GM18498 (cell line): Measurements from ENCODE around the gene GRK3.
A peak's percentile ranks its signal among the peaks of the same experiment; 100 is the strongest.
"Not testable (repeated sequence)": the region's sequence is repeated elsewhere in the genome, so short reads cannot be mapped to it uniquely, and the experiment has no call there.

Experiments used
- ATAC-seq: cut with Tn5 transposase; IDR thresholded peaks from one replicate; pipeline ENCODE4 v1.9.1; 2021; ENCODE audit warnings: mild to moderate bottlenecking, moderate library complexity; ENCODE audit not compliant: unreplicated experiment

Gene GRK3

DNA sequence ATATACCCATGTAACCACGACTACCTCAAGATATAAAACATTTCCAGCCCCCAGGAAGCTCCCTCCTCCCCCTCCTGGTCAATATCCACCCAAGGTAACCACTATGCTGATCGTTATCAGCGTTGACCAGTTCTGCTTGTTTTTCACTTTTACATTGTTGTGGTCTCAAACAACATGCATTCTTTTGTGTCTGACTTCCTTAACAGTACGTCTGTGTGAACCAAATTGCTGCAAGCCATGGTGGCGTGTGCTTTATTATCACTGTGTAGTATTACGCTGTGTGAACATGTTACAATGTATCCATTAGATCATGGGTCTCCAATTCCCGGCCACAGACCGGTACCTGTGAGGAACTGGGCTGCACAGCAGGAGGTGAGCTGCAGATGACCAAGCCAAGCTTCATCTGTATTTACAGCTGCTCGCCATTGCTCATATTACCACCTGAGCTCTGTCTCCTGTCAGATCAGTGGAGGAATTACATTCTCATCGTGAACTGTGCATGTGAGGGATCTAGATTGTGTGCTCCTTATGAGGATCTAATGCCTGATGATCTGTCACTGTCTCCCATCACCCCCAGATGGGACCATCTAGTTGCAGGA lies 15.5 kb upstream of the GRK3 start:
- no peak for ATAC-seq

DNA sequence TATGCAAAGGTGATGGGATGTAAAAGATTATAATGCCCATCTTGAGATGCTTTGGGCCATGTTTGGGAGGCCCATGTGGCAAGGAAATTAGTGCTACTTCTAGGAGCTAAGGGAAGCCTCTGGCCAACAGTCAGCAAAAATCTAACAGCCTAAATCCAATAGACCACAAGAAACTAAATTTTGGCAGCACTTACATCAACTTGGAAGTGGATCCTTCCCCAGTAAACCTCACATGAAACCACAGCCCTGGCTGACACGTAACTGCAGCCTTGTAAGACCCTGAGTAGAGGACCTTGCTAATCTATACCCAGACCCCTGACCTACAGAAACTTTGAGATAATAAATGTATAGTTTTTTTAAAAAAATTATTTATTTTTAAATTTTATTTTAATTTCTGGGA lies 13.1 kb upstream of the GRK3 start:
- ATAC-seq, result no peak

DNA sequence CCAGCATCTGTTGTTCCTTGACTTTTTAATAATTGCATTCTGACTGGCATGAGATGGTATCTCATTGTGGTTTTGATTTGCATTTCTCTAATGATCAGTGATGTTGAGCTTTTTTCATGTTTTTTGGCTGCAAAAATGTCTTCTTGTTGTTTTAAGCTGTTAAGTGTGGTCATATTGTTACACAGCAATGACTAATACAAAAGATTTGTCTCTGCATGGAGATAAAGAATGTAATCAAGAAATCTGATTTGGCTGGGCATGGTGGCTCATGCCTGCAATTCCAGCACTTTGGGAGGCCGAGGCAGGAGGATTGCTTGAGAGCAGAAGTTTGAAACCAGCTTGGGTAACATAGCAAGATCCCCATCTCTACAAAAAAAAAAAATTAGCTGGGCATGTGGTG lies 12.1 kb upstream of the GRK3 start:
- ATAC-seq, result not testable (repeated sequence)

DNA sequence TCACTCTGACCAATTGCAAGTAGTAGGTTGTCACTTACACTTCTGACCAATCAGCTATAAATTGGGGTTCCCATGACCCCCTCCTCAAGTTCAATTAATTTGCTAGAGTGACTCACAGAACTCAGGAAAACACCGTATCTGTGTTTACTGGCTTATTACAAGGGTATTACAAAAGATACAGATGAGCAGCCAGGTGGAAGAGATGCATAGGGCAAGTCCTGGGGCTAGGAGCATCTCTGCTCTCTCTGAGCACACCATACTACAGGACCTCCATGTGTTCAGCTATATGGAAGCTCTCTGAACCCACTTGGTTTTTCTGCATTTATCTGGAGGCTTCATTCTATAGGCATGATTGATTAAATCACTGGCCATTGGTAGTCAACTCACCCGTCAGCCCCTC lies 11.3 kb upstream of the GRK3 start:
- no peak for ATAC-seq

DNA sequence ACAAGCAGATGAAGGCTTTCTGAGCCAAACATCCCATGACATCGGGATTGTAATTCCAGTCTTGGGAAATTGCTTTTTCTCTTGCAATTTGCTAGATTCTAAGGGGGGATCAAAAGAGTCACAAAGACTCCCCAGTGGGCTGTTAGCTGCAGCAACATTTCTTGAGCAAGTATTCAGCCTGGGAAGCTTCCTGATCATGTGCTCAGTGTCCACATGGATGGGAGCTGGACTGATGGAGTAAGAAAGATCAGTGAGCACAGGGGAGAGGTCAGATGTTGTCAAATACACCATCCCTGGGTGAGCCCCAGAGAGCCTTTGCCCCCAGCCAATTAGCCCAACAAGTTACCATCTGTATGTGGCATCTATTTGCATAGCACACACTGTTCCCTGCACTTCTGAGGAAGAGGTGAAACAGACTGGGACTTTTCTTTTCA lies 10.2 kb upstream of the GRK3 start:
- no peak for ATAC-seq

DNA sequence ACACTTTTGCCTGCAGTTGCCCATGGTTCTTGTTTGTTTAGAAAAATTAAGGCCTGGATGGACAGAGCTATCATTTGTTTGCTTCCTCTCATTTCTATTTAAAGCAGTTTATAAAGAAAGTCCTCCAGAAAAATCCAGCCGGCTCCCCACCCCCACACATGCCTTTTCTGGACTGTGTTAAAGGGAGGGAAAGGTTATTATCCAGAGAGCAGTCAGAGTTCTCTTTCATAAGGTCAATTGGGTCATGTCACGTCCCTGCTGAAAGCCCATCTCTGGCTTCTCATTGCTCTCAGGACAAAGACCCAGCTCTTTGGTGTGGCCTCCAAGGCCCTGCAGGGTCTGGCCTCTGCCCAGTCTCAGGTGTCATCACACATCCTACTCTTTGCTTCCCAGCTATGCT lies 9.8 kb upstream of the GRK3 start:
- ATAC-seq, result no peak

DNA sequence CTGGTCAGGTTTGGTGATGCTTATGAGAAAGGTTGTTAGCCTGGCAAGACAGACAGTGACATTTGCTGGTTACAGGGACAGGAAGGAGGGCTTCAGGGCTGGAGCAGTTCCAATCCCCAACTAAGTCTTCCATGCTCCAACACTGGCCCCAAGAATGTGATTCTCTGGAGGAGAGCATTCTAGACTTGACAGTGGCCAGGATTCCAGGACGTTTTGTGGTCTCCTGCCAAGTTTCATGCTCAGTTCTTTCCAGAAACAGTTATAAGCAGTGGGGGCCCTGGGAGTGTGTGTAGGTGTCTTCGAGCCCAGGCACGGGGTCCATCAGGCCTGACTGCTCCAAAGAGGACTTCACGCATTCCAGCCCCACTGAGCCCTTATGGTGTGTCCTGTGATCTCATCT lies 8.9 kb upstream of the GRK3 start:
- ATAC-seq, result no peak

DNA sequence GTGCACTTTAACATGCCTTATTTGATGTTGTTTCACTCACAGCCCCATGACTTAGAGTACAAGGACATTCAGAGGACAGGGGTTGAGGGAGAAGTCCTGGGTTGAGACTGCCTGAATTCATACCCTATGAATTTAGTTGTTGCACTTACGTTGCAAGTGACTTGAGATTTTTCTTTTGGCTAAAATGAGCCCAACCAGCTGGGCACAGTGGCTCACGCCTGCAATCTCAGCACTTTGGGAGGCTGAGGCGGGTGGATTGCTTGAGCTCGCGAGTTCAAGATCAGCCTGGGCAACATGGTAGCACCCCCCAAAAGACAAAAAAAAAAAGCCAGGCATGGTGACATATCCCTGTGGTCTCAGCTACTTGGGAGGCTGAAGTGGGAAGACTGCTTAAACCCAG lies 7.3 kb upstream of the GRK3 start:
- ATAC-seq, result no peak

DNA sequence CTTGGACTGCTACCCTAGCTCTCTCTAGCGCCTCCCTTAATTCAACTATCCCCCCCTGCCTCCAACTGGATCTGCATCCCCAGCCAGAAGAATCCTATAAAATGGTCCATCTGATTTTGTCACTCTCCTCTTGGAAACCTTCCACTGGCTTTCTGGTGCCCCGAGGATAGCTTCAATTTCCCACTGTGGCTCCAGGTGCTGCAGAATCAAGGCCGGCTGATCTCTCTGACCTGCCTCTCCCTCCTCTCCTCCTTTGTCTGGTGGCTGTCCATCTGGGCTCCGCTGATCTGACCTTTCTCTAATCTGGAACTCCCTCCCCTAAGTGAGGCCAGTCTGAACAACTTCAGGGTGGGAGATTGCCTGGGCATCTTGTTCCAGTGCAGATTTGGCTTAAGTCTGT lies 6.1 kb upstream of the GRK3 start:
- no peak for ATAC-seq

DNA sequence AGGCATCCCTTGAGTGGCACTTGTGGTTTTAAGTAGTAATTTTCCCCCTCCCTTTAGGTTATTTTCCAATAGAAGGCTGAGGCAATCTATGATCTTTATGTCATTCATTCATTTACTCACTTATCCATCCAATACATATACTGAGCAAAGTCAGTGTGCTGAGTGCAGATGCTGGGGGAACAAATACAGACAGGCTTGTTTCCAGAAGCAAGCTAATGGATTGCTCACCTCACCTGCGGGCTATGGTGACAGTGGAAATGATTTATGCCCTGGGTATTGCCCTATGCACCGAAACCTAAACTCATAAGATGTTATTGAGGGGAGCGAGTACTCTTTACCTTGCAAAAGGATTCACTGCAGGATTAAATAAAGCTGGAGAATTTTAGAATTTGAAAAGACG lies 4.6 kb upstream of the GRK3 start:
- ATAC-seq, result not testable (repeated sequence)

DNA sequence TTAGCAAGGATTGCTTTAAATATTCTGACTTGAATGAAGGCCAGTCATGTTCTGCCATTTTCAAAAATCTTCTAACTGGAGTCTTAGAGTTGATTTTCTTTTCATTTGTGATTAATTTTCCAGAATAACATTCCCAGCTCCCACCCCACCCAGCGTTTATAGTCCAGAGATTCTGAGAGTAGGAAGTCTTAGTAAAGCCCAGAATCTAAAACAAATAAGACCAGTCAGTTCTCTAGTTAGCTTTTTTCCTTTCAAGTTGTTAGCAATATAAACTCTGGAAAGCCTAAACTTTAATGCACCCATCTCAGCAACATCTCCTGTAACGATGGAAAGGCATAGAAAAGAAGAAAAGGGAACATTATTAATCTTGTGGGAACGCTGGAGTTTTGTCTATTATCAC lies 3.3 kb upstream of the GRK3 start:
- not testable (repeated sequence) for ATAC-seq

DNA sequence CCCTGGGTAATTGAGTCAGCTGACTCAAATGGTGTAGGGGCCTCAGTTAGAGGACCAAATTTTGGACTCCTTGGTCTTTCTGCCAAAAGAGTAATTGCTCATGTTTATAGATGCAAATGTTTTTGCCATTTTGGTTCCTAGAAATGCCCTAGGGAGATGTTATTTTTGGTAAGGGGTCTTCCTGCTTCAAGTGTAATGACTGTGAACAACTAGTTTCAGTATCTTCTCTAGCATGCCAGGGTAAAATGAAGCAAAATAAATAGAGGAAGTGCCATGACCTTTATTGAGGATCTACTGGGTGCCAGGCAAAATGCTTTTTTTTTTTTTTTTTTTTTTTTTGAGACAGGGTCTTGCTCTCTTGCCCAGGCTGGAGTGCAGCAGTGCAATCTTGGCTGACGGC lies 2.5 kb upstream of the GRK3 start:
- ATAC-seq, result not testable (repeated sequence)

DNA sequence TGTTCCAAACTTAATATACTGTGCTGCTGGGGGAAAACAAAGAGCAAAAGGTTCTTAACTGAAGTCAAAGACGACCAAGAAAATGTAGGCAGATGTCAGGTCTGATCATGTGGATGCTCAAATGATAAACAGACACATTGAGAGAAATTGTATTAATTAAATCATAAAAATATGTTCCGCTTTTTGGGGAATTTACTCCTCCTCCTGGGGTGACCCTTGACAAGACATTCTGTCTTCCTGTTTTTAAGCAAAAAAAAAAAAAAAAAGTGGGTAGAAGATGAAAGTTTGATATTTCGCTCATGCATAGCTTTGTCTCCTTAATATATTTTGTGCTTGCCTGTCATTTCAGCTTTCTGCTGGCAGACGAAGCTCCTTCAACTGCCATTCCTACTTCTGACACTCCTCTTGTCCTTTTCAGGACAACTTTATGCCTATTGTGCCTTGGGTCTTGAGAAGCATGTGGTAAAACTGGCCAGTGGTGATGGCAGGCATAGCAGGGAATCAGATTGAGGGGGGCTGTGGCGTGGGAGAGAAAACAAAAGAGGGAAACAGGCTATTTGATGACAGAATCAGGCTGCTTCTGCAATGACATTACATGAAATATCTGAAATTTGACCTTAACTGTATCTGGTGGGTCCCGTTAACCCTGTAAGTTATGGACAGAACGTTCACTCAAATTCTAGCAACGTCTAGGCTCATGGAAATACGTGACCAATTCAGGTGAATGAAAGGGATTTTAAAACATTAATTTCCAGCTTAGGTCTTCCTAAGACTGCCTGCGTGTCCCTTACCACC lies 1.3 kb upstream of the GRK3 start:
- not testable (repeated sequence) for ATAC-seq

DNA sequence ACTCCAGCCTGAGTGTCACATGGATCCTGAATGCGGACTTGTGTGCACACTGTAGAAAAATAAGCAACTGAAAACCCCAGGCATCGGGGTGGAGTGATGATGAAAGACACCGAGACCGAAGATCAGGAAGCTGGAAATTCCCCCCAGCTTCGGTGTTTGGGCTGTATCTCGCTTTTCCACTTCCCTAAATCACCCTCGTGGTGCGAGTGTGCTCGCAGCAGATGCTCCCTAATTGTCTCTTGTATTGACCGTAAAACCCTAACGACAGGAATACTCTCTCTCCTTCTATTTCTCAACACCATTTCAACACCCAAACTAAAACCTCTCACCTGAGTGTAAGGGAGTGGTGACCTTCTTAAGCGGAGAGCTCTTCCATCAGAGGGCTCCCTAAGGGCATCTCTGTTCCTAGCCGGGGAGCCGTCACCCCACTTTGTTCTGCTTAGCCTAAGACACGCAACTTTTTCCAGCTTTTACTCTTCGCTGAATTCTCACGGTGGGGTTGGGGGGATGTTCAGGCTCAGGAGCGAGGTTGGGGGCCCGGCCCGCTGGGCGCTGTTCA lies 635 bp upstream of the GRK3 start:
- peak; percentile 10 for ATAC-seq

DNA sequence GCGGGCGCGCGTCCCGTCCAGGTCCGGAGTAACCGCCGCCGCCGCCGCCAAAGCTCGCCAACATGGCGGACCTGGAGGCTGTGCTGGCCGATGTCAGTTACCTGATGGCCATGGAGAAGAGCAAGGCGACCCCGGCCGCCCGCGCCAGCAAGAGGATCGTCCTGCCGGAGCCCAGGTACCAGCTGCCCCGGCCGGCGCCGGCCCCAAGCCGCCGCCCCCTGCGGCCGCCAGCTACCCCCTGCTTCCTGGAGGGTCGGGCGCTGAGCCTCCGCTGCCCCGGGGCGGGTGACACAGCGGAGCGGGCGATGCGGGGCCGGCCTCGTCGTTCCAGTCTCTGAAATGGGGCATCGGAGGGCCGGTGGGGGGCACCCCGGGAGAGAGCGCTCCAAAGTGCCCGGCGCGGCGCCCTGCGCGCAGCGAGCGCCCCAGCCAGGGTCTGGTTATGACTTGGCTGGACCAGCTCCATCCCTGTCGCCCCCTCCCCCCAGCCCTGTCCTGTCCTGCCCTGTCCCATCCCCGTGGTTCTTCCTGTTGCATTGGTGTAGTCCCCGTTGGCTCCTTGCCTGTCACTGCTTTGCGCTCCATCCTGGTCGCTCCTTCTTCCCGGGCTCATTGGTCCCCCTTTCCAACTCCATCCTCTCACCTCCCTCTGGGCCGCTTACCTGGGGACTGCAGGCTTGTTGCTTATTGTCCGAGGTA lies 653 bp downstream of the GRK3 start:
- ATAC-seq, result peak; percentile 17

DNA sequence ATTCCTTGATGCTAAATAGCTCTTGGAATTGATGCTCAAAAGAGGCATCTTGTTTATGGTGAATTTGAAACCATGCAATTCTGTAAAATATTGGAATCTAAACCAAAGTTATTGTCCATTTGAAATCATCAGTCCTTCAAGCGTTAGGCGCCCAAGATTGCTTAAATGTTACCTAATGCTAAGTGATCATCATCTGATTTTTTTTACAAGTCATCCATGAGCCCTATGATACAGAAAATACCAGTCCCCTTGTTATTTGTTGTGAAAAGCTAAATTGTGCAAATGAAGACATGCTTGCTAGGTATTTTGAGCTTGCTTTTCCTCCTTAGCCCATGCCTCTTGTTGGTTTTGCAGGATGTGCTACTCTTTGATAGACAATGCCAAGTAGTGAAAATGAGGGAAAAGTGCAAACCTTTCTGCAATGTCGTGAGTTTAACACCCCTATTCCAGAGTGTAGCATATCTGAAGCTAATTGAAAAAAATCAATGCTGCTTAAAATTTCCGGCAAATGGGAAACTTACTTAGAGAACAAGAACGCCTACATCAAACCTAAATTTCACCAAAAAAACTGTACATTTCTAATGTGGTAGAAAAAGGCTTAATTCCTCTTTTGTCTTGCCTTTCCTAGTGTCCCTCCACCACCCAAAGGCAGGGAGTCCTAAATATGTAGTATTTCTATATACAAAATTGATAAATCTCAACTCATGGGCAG lies 1.9 kb downstream of the GRK3 start:
- ATAC-seq, result no peak

DNA sequence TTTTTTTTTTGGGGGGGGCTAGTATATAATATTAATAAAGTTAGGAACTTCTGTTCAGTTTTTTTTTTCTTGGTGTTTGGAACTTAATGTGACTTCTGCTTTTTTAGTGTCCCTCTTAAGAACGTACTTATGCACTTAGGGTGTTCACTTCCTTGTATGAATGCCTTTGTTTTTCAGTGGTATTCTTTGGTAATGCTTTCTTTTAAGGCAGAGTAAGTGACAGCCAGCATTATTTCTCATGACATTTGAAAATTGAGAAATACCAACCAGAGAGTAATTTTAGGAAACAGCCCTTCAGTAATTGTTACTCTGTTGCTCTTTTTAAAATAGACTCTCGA lies 2.4 kb downstream of the GRK3 start:
- no peak for ATAC-seq

DNA sequence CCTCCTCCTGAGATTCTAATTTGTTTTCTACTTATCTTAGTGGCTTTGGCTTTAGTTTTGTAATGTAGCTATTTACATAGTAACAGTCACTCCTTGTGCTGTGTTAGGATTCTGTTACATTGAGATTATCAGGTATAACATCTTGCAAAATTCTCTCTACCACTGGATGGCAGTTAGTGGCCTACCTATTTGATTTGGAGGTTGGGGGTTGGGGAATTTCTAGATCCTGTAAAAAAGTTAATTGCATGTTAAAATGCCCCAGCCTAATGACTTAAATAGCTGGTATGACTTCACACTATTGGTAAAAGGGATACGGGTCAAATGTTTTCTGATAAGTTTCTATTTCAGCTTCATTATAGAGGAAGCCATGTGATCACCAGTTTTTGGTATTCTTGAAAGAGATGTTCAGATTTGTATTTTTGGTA lies 2.8 kb downstream of the GRK3 start:
- no peak for ATAC-seq

DNA sequence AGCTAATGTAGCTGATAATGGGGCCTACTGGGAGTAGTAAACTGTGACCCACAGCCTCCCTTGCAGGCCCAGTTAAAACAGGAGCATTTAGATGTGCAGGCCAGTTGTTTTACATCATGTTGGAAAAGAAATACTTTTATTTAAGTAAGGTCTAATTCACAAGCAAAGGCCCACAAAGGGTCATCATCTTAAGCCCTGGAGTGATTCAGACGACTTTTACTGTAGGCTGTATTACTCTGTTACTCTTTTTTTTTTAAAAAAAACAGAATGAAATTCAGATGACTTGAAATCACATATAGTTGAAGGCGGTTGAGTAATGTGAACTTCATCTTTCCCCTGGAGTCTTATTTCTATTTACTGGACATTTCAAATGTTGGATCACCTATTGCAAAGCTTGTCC lies 3.6 kb downstream of the GRK3 start:
- ATAC-seq, result not testable (repeated sequence)

DNA sequence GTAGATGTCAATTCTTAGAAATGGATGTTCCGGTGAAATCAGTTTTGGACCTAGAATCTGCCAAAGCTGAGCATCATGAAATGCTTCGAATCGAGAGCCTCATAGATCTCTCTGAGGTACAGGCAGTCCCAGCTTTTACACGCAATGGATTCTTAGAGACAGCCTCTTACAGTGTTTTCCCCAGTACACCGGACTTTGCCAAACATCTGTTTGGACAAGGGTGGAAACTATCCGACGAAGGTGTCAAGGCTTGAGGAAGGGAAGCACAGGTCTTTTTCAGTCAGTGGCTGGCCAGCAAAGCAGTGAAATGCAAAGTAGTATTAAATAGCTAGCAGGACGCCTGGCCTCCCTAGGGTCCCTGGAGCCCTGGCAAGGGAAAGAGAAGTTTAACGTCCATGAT lies 4.9 kb downstream of the GRK3 start:
- no peak for ATAC-seq

DNA sequence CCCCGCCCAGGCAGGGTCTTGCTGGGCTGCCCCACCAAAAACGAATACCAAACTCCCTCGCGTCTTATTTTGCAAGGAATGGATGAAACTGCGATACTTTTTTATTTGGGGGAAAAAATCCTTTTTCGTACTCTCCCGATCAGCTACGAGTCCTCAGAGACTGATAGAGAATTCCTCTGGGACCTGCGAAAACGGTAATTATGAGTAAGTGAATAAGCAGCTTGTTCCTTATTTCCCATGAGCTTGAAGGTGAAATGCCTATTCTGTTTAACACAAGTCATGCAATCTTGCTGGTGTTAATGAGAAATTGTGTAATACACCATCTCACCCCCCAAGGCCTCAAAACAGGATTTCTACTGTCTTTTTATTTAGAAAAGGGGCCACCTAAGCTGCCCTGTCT lies 5.5 kb downstream of the GRK3 start:
- ATAC-seq, result no peak
